Stimulated activated CD4-positive, alpha-beta T cell treated with anti-CD3 and anti-CD28 coated beads, Interleukin-12 subunit alpha, Interleukin-12 subunit beta, amount 100 ng/mL, for 48 hours (primary cell): ENCODE data around the gene TRIM22.

Source experiments
- DNase-seq, 3 donors: peaks; one replicate each; pipeline ENCODE4 v3.0.0-alpha.2; 2020; ENCODE audit warnings: low read depth in 2 of 3, low spot score in 1 of 3

TRIM22 gene

DNA sequence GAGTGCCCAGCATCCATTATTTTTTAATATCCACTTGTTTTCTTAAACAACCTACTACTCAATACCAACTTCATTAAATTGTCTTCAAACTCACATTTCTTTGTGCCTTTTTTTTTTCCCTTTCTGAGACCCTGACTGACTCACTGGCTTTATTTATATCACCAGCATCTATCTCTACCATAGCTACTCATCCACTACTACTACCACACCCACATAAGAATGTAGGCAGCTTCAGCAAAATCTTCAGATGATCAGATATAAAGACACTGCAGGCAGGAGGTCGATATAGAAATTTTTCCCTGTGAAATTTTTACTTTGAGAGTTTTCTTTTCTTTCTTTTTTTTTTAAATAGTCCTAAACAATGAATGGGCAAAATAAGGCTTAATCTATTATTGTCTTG lies 48.8 kb downstream of the TRIM22 start:
- no peak for DNase-seq

DNA sequence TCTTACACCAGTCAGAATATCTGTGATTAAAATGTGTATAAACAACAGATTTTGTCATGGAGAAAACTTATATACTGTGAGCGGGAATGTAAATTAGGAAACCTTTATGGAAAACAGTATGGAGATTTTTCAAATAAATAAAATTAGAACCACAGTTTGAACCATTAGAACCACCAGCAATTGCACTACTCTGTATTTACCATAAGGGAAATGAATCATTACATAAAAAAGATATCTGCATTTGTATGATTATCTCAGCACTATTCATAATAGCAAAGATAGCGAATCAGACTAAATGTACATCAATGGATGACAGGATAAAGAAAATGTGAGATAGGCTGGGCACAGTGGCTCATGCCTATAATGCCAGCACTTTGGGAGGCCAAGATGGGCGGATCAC lies 57.0 kb downstream of the TRIM22 start:
- no peak for DNase-seq

DNA sequence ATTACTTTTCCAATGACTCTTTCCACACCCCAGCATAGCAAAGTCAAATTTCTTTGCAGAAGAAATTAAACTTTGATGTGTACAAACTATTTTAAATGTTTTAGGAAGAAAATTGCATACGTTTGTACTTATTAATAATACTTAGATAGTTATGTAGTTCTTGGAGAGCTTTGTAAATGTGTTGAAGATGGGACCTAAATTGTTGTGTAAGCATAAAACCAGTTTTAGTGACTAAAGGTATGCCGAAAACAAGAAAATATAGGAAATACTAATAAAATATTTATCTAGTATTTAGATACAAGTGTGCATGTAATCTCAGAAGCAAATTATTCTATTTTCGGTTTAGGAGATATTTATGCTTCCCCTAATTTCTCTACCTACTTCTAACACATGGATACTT lies 60.2 kb downstream of the TRIM22 start:
- no peak for DNase-seq

GRCh38 chr11:5753943-5754342 lies 64.4 kb downstream of the TRIM22 start, which contains the start of gene OR52N4:
Gene OR52N4 (plus strand): TSS chr11:5754243. CDS start chr11:5754741, 498 bp downstream.
- no peak for DNase-seq
